Non-pigmented ciliary epithelial cell (primary cell): ENCODE data around the gene DAD1.
"Not testable (repeated sequence)": the region's sequence is repeated elsewhere in the genome, so short reads cannot be mapped to it uniquely, and the experiment has no call there.

Source experiments
- DNase-seq: peaks from one replicate; pipeline ENCODE4 v3.0.0-alpha.2; 2010; ENCODE audit warnings: low read depth

Gene DAD1

DNA sequence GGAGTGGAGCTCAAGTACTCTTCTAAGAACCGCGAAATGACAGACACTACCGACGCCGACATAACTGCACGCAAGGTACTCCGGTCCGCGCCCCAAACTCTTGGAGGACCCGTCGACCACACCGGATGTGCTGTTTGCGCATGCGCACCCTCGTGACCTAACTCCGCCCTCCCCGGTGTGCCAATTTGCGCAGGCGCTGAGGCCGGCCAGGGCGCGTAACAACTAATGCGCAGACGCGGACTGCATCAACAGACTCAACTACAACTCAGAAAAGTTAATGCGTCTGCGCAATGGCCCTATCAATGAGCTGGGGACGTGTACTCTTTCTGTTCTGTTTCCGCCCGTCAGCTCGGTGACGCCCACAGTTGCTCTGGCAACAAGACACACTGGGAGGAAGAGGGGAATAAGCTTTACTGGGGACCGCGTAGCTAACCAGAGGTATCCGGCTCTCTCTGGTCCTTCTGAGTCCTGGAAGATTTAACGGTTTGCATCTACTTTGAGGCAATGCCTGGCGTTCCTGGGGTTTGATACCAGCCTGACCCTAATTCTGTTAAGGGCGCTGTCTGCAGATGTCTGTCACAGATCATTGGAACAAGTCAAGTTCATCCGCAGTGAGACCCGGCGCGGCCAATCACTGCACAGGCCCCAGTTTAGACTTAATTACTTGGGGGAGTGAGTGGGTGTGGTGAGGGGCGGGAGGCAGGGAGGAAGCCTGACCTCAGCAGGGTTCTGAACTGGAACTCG is at the start of gene DAD1:
TSS of gene DAD1 (minus strand) at position 129 of the 744 bp plus-strand sequence. CDS start at position 62, 67 bp downstream.
- peak; percentile 99 for DNase-seq

DNA sequence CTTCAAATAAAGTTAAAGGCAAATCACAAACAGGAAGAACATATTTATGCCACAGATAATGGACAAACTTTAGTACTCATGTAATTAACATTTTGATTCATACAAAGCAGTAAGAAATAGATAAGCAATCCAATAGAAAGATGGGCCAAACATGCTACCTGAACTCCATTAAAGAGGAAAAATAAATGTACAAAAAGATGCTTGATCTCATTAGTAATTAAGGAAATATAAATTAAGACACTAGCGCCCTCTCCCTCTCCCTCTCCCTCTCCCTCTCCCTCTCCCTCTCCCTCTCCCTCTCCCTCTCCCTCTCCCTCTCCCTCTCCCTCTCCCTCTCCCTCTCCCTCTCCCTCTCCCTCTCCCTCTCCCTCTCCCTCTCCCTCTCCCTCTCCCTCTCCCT is 47.0 kb upstream of the DAD1 start:
- not testable (repeated sequence) for DNase-seq

DNA sequence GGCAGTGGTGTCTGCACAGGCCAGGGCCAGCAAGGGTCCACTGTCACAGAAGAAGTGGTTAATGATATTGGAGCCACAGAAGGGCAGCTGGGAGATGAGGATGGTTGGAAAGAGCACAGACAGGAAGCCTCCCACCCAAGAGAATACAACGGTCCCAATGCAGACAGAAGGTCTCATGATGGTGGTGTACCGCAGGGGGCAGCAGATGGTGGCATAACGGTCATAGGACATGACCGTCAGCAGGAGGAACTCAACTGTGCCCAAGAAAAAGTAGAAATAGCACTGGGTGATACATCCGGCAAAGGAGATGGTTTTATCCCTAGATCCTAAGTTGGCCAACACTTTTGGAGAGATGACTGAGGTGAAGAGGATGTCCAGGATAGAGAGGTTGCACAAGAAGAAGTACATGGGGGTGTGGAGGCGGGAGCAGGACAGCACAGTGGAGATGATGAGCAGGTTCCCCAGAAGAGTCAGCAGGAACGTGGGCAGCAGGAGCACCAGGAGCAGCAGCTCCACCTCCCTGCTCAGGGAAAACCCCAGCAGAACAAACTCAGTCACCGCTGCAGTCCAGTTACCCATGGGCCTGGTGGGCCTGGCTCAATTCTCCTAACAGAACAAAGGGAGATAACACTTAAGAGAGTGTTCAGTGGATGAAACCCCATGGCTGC is 45.3 kb upstream of the DAD1 start:
- DNase-seq = no peak

DNA sequence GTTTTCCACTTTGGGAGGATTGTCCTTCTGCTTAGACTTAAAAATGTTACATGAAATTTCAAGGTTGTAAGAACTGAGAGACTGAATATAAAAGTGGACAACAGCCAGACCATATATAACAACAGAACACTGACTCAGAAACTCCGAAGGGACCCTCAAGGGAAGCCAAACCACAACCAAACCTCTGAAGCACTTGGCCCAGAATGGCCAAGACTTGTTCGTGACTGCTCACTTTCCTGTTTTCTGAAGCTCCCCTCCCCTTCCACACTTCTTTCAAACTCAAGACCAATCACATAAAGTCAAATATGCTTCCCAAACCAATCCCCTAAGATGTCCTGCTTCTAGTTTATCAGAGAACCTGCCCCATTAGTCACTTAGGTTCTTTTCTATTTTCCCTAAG is 41.5 kb upstream of the DAD1 start:
- no peak for DNase-seq

DNA sequence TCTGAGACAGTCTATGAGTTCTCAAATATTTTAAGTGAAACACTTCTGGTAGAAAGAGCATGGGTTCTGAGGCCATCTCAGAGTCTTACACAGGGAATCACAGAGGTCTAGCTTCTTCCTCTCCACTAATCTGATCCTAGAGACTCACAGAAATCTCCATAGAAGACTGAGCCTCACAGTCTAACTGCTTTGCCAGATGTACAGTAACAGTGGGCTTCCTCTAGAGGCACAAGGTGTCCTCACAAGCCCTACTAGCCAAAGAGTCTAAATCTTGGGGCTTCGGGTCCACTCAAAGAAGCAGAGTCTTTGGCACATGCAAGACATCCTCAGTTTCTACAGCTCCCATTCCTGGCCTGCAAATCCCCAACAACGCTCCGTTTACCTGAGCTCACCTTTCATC is 41.0 kb upstream of the DAD1 start:
- no peak for DNase-seq

DNA sequence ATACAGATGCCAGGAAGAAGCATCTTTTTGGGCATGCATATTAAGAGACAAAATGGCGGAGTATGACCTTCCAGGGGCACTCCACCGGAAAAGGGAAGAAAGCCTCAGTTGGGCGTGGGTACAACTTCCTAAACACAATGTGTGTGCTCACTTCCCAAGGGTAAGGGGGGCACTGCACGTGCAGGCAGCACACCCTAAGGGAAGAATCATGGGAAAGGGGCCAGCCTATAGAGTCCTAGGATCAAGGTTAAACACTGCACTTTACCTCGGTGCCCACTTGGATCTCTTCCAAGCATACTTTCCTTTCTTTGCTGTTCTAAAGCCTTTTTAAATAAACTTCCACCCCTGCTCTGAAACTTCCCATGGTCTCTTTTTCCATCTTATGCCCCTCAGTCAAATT is 40.3 kb upstream of the DAD1 start:
- DNase-seq = no peak

DNA sequence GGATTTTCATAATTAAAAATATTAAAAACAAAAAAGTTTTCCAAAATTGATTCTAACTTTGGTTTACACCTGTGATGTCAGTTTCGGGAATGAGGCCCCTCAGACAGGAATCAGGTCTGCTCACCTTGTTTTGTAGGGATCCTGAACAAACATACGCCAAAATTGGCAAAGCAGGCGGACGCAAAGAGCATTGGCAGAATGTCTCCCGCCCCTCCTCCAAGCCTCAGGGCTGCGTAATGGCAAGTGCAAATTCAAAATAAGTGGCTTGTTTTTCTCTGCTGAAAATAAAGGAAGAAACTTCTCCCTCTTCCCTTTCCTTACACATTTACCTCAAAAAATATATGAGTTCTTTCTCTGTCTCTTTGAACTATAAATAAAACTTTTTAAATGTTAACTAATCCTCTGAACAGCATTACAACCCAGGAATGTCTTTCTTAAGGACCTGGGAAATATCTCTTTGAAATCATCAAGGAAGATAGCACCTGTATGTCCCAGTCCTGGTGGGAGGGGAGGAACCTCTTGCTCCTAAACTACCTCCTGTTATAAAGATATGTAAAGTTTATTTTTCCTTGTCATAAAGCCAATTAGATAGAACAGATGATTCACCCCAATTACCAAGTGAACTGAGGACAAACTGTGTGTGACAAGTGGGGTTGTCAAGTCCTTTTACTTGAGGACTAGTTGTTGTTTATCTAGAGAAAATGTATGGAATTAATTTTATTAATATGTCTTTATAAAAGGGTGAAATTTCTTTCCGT is 38.7 kb upstream of the DAD1 start:
- no peak for DNase-seq

DNA sequence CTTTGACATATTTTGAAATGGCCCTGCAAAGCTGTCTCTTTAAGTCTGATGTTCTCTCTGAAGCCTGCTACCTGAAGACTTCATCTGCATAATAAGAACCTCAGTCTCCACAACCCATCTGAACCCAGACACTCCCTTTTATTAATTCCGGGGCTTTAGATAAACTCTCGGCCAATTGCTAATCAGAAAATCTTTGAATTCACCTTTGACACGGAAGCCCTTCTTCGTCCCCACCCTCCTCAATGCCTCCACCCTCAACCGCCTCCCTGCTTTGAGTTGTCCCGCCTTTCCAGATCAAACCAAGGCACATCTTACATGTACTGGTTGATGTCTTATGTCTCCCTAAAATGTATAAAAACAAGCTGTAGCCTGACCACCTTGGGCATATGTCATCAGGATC is 37.6 kb upstream of the DAD1 start:
- no peak for DNase-seq

DNA sequence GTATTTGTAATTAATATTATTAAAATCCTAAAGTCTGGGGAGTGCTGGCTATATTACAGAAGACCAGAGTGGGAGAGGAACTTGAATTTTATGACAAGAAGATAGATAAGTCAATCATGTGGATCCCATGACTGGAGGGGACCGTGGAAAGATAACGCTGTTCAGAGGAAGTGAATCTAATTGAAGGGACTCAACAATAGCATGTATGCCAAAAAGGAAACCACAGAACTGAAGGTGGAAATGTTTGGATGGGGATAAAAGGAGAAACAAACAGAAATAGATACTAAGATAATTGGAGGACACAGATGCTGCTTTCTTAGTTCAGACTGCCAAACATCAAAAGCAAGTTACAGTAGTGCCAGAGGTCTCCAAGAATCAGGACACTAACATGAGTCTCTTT is 34.0 kb upstream of the DAD1 start:
- DNase-seq = no peak

DNA sequence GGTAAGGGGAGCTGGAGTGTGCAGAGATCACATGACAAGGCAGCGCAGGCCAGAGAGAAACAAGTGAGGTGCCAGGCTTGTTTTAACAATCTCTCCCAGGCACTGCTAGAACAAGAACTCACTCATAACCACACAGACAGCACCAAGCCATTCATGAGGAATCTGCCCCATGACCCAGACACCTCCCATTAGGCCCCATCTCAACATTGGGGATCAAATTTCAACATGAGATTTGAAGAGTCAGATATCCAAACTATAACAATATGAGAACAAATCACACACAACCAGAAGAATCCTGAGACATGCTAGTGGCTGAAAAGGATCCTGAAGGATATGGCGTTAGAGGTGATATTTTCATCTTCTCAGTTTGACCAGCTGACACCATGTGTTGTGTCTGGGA is 33.2 kb upstream of the DAD1 start:
- DNase-seq = no peak

DNA sequence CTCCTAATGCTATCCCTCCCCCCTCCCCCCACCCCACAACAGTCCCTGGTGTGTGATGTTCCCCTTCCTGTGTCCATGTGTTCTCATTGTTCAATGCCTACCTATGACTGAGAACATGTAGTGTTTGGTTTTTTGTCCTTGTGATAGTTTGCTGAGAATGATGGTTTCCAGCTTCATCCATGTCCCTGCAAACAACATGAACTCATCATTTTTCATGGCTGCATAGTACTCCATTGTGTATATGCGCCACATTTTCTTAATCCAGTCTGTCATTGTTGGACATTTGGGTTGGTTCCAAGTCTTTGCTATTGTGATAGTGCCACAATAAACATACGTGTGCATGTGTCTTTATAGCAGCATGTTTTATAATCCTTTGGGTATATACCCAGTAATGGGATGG is 26.7 kb upstream of the DAD1 start:
- not testable (repeated sequence) for DNase-seq

DNA sequence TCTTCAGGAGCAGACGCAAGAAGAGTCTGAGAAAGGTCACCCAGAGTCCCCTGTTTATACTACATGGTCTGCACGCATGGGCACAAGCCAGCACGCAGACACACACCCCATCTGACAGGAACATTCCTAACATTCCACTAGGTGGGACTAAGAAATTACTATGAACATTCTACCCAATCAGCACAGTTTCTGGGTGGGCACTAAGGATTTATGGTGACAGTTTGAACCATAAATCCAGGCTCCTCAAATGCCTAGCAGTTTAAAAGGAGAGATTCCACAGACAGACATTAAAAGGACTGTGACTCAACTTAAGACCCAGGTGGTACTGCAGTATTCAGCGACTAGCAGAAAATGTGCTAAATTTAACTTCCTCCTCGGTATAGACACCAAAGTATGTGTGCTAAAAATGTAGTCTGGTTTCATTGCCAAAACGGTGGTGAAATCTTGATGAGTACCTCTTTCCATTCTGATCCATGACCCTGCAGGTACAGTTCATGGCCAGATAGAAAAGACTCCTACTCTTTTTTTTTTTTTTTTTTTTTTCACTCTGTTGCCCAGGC is 25.3 kb upstream of the DAD1 start:
- peak; percentile 86 for DNase-seq

DNA sequence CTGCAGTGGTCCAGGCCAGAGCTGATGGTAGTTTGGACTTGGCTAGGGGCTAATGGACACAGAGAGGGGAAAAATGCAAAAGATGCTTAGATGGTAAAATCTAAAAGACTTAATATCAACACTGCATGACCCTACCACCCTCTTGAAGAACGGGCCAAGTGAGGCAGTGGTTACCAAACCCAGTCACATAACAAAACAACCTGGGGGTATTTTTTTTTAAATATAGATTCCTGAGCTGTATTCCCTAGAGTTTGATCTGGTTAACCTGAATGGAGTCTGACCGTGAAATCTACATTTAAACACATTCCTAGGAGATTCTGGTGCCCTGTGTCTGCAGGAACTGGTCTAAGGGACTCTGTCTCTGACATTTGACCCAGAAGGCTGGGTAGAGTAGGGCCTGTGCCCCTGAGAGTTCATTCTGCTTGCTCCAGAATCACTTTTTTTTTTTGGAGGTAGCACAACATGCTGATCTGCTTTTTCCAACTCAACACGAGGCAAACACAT is 24.8 kb upstream of the DAD1 start:
- no peak for DNase-seq

DNA sequence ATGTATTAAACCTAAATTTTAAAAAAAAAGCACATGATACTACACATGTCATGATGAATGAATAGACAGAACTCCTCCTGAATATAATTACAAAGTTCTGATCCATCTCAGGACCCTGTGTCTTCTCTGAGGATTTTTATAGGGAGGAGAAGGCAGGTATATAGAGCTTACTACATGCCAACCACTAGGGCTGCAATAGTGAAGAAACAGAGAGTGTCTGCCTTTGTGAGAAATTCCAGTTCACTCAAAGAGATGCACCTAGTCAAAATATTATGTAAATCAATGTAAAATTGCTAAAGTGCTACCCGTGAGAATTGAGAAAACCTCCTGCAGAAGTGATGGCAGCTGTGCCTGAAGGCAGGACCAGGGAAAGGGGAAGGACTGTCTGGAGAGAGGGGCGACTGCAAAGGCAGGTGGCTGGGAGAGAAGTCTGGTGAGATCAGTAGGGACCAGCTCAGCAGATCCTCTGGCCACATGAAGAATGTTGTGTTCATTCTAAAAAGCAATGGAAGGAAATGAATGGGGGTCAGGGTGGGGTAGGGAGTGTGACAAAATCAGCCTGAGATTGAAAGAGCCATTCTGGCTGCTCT is 24.2 kb upstream of the DAD1 start:
- DNase-seq = no peak

DNA sequence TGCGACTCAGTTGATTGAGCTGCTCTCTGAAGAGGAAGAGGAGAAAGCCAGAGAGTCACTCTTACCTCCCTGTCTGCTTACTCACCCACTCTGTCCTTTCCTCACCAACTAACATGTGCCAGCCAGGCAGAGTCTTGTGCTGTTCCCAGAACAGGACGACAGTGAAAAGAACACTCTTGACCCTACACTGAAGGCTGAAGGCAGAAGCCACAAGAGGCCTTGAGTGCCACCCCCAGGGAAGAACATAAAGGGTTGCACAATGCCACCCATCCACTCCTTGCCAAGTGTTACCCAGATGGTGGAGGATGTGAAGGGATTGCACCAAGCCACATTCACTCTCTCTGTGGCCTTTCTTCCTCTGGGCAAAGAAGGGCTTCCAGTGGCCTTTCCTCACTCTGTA is 21.9 kb upstream of the DAD1 start:
- no peak for DNase-seq

DNA sequence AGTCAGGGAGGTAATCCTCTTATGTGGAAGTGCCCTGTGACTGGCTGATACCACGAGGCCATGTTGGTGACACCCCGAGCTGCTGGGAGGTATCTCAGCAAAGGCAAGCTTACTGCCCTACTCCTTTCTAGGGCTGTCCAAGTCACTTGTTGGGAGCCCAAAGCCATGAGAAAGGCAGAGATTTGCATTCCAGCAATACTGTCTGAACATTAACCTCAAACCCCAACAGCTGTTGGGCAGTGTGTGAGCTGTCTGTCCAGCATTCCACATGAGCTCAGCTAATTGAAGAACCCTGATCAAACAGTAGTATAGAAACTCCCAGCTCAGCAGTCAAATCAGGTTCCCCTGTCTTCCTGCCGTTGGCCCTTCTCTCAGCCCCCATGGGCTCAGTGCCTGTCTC is 18.3 kb upstream of the DAD1 start:
- DNase-seq = no peak

DNA sequence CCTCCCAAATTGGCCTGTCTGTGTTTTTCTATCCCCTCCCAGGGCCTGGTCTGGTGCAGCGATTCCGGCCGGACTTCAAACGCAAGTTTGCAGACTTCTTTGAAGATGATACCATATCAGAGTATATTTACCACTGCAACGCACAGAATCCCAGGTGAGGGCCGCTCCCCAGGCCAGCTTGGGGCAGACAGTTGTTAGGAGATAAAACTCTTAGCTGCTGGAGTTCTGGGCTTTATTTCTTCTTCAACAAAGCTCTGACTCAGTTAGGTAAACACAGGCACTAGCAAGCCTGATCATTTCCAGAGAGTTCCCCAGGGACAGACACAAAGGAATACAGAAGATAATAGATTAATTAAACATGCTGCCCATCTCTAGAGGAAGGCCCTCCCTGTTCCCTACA is 17.4 kb upstream of the DAD1 start:
- no peak for DNase-seq

DNA sequence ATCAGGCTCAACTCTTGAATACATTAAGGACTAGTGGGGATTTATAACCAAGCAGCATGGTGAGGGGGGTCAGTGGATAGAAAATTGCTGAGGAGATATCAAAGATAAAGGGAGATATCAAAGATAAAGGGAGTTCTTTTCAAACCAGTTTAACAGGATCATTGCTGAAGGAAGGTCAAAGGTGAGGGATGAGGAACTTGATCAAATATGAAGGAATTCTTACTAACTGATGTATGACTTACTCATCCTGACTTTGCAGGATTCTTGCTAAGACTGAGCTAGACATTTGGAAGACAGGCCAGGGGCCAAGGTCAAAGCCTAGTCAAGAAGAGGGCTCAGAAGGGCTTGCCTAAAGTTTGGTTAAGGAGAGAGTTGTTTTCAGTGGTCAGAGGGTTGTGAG is 13.8 kb upstream of the DAD1 start:
- no peak for DNase-seq

DNA sequence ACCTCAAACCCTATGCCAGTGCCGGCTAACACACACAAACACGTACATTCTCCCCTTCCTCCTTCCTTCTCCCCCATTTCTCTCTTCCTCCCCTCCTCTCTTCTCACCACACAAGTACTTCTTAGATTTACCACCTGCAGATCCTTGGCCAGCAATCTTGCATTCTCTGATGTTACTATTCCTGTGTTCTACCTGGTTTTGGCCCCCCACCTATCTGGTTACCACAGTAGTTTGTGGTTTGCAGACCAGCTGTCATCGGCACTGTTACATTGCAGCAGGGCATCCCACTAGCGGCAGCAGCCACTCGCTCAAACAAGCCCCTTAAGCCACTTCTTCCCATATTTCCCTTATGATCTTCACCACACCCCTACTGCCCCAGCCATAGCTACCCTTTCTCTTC is 13.0 kb upstream of the DAD1 start:
- DNase-seq = no peak

DNA sequence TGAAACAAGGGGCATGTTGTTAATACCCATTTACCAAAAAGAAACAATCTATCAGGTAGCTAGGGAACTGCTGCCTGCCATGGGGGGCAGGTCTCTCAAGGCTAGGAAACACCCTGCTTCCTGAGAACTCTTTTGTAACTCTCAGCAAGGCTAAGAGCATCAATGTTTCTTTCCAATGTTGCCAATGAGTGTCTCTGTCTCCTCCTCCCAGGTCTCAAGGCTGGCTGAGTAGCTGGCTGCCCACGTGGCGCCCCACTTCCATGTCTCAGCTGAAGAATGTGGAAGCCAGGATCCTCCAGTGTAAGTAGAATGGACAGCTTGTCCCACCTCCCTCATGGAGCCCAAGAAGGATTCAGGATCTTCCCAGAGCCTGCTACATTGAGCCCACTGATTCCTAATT is 12.4 kb upstream of the DAD1 start:
- no peak for DNase-seq

DNA sequence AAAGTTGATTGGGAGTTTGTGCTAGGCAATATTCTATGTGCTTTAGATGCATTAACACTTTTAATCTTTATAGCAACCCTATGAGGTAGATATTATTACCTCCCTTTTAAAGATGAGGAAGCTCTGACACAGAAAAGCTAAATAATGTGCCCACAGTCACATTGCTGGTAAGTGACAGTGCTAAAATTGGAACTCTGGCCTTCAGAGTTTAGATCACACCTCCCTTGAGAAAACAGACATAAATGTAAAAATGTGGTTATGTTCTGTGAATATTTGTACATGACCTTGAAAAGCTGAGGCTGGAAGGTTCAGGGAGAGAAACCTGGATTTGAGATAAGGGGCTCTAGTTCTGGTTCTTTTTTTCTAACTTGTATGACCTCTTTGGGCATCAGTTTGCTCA is 11.0 kb upstream of the DAD1 start:
- DNase-seq = no peak

DNA sequence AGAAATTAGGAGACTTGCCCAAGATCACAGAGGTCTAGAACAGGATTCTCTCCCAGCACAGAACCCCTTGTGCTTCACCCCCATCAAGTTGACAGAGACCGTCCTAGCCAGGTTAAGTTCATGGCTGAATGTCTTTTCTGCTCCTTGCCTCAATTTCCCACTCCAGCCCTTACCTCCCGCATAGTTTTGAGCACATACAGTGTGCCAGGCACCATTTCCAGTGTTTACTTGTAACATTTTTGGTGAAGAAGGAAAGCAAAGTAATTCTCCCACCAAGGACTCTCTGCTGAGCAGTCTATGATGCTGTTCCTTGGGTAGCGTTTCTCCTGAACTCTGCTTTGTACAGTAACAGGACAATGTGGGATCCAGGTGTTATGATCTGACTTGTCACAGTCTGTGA is 10.3 kb upstream of the DAD1 start:
- no peak for DNase-seq
